Umbilical cord (tissue), 2 donors: ENCODE measurements around the gene MYZAP. TPM values are rescaled to one million over a fixed set of nuclear protein-coding genes. Genes with fewer than 3 reads are reported as not detected.
A peak's percentile ranks its signal among the peaks of the same experiment; 100 is the strongest.

Experiments
- DNase-seq: peaks from one replicate; pipeline ENCODE4 v3.0.0-alpha.2; 2015; ENCODE audit warnings: low spot score
- total RNA-seq: library from RNA; depleted of rRNA; stranded (reverse); fragments of >200 nt; gene quantifications from one replicate; pipeline ENCODE4 v1.2.3, GENCODE V29; 2014; ENCODE audit warnings: low replicate concordance; ENCODE audit not compliant: insufficient read depth

Gene MYZAP
- total RNA-seq, 1 donor from 2014 or later: not detected

DNA sequence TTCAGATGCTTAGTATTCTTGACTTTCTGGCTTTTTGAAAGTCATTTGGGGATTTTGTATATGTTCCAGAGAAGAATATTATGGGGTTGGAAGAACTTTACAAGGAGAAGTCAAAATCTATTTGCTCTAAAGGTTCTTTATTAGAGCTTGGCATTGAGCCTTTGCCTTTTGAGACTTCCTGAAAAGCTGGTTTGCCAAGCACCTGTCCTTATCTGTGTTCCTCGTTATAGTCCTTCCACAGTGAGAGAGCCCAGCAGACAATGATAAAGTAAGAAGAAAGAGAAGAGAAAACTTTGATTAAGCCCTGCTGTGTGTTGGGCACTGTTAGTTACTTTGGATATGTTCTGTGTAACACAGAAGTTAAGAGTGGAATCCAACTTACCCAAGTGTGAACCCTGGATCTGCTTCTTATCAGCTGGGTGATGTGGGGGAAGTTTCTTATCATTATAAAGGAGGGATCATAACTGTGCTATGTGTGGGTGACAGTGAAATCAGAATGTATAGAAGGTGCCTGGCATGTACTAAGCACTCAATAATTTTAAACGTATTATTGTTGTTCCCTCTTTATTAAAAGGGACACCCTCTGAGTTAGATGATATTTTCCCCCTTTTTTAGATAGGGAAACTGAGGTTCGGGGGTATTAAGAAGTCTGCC lies 70.5 kb downstream of the MYZAP start:
- peak; percentile 24 for DNase-seq

DNA sequence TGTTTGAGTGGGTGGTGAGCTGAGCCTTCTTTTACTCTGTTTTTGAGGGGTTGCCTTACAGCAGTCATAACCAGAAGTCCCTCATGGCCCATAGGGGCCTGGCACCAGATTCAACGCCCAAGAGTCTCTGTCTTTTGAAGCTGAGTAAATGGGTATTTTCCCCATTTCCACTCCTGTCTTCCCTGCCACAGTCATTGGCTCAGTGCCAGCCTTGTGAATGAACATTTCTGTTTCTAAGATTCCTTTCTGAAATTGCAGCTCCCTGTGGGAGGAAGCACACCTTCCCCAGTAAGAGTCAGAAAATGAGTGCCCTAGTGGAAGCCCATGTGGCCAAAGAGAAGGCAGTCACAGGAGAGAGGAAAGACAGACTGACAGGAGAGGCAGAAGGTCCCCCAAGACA lies 71.1 kb downstream of the MYZAP start:
- DNase-seq: peak; percentile 25

DNA sequence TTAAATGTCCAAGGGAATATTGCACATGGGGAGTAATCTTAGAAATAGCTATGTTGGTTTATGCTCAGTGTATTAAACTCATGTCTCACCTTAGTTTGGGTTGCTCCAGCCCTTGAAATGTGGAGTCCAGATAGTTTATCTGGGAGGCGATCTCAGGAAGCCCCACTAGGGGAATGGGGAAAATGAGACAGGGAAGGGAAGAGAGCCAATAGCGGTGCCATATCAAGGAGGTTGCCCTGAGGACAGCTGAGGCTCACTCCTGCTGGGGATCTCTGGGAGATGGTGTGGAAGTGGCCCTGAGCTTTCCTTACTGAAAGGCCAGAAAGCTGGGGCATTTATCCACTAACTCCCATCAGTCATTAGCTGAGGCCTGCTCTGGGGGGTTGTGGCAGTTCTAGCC lies 71.6 kb downstream of the MYZAP start:
- DNase-seq: no peak

DNA sequence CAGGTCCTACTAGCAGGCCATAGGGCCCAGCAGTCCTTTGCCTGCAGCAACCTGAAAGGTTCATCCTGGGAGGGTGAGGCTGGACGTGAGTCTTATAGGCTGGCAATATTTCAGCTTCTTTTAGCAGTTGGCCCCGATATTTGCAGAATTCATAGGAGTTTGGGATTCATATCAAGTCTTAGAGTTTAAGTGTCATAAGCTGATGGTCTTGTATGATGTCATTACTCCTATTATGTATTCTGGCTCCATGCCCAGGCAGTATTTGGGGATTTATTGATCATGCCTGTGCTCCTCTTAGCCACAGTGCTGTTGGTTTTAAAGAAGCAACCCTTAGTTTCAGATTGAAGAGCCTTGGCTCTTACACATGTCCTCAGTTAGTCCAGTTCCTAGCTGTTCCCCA lies 73.5 kb downstream of the MYZAP start:
- DNase-seq: no peak

DNA sequence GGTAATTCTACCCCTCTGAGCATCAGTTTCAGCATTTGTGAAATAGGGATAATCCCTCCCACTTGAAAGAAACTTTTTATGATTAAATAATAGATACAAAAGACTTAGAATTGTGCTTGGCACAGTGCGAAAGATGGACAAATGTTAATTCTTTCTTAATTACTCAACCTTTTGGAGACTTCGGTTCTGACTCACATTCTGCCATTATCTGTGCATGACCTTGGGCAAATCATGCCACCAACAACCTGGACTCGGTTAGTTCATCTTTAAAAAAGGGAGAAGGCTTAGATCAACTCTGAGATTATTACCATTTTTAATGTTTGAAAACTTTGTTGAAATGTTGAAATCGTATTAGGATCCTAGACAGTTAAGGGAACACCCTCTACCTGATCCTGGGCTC lies 74.2 kb downstream of the MYZAP start:
- no peak for DNase-seq

DNA sequence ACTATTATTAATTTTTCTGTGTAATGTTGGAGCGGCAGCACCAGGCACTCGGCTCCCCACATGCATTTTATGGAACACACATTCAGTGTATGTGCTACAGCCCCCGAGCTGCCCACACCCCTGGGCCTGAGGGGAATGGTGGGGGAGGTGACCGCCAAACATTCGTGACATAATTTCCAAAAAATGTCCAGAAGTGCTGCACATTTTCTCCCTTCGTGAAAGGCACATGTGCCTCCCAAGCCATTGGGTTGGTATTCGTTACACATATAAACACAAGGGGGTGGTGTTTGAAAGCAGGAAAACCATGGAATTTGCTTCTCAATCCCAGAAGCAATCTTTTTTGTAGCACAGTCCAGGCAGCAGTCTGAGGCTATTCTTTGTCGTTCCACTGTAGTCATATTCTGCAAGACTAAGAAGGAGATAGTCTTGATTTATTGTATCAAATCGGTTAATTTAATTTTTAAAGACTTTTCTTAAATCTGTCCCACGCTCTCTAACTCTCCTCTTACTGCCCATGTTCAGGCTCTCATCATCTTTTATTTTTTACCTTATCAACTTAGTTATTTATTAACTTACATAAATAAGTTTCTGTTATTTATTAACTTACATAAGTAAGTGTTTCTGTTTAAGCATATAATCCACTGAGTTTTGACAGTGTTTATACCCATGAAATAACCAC lies 75.6 kb downstream of the MYZAP start:
- DNase-seq: peak; percentile 83

DNA sequence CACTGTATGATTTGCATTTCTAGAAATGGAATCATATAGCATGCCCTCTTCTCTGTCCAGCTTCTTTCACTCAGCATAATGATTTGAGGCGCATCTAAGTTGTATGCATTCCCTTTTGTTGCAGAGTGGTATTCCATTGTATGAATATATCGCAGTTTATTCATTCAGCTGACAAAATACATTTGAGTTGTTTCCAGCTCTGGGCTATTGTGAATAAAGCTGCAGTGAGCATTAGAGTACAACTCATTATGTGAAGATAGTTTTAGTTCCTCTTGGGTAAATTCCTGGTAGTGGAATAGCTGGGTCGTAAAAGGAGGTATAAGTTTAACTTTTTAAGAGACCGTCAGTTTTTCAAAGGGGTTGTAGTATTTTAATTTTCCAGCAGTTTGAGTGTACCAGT lies 76.3 kb downstream of the MYZAP start:
- no peak for DNase-seq

DNA sequence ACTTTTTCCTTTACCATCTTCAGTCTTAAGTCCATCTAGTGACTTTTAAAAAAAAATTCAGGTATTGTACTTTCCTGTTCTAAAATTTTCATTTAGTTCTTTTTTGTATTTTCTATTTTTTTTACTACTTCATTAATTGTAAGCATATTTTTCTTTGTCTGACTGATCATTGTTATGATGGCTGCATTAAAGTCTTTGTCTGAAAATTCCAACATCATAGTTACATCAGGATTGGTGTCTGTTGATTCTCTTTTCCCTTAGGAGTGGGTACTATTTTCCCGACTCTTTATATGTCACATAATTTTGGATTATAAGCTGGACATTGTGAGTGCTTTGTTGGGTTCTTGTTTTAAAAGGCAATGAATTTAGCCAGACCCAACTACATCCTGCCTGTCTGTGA lies 79.9 kb downstream of the MYZAP start:
- DNase-seq: no peak

DNA sequence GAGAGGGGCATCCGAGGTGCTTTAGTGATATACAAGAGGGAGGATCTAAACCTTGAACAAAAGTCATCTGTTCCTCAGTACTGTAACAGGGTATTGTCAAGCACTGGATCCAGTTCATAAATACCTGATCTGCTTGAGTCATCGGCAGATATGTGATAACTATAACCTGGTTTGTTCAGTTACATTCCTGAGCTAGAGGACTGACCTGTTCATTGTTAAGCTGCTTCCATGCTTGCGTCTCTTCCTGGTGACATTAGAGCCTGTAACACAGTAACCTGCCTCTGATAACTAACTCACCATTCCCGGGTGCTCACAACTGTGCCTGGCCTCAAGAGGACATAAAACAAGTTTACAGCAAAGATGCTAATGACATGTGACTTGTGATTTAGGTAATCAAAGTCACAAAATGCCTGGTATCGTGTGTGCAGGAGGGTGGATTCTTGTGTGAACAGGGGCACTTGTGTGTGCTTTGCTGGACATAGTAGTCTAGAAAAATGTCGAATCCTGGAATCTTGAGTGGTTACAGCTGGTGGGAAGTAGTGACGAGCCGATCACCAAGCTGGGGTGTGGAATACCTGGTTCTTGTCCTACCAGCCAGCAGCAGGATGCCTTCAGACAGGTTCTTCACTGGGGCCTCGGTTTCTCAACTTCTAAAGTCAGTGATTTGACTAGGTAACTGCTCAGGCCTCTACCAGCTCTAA lies 83.9 kb downstream of the MYZAP start:
- peak; percentile 25 for DNase-seq

DNA sequence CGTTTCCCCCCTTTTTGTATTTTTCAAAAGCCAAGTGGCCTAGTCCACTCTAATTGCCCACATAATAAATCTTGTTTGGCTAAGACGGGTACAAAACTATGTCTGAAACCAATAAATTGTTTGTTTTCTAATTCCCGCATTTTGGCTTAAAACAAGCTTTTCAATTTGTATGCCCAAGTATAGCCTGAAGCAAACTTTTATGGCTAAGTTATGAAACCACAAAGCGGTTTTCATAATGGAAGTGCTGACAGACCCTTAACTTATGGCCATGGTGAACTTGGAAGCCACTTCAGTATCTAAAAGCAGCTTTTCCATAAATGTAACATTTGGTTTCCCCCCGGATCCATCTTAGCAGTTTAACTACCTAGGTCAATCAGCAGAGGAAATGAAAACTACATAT lies 84.9 kb downstream of the MYZAP start:
- no peak for DNase-seq

DNA sequence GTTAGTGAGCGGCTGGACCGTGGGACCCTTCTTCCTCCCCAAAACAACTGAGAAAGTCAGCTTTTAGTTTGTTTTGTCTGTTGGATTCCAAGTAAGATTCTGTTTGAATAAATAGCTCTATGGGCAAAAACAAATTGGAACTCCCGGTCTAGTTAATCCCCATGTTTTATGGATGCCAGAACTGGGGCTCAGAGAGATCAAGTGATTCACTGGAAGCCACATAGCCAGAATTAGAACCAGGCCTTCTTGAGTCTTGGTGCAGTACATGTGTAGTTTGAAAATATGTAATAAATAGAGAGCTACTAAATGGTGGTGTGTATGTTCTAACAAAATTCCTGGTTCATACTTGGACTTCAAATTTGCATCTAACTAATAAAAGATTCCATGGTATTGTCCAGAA lies 85.5 kb downstream of the MYZAP start:
- DNase-seq: peak; percentile 52

DNA sequence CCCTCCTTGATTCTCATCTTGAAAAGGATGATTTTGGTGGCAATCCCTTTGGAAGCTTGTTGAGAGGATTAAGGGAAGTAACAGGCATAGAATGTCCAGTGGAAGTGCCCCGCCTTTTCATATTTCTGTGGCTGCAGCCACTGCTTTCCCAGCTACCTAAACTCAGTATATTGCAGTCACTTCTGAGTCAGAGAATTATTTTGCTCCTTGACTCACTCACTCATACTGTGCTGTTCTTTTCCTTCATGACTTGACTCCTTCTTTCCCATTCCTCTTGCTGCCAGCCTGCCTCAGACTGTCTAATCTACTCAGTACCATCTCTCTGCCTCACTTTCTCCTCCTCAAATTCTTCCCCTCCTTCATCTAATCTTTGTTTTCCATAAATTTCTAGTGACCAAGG lies 88.3 kb downstream of the MYZAP start:
- DNase-seq: peak; percentile 39

DNA sequence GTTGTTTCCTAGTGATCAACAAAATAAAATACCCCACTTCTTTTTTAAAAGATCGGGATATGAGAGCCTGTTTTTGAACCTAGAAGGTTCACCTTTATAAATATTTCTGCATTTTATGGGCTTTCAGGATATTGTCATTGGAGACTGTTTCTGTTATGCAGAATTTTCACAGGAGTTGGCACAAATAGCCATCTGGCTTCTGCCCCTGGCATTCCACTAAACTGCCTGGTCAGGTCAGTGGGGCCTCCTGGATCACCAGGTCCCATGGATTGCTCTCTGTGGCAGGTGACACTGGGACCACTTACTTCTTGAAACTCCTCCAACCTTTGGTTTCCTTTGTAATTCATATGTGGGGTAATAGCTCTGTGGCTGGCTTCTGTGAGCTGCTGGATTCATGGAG lies 89.3 kb downstream of the MYZAP start:
- DNase-seq: no peak

DNA sequence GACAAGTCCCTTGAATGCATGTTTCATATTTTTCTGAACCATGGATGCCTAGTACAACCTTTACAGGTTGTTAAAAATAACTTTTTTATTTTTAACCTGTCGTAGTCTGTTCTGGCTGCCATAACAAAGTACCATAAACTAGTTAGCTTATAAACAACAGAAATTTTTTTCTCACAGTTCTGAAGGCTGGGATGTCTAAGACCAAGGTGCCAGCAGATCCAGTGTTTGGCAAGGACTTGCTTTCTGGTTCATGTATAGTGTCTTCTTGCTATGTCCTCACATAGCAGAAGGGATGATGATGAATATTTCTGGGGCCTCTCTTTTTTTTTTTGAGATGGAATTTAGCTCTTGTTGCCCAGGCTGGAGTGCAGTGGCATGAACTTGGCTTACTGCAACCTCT lies 91.8 kb downstream of the MYZAP start:
- DNase-seq: no peak

DNA sequence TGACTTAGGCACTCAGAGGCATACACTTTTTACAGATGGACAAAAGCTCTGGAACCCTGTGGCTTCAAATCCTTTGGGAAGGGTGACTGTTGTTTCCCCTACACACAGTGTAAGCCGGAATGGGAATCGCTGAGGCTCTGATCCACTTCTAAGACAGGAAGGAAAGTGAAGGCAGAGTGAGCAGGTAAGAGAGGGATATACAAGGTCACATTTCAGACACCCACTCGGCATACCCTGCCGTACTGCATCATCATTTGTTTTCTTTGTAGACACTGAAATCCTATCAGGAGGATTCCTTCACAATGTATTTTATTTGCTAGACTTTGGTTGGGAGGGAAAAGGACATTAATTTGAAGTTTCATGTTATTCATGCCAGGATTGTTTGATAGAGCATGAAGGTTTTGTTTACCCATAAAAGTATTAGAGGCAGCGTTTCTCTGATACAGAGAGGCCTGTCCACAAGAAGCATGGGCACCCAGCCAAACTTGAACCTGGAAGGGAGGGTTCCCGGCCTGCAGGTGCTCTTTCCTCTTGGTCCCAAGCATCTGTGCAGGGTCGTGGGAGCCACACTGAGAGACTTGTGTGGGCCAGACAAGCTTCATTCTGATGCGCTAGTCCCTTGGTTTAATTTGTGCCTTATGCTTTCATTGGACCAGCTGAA lies 92.9 kb downstream of the MYZAP start:
- no peak for DNase-seq

DNA sequence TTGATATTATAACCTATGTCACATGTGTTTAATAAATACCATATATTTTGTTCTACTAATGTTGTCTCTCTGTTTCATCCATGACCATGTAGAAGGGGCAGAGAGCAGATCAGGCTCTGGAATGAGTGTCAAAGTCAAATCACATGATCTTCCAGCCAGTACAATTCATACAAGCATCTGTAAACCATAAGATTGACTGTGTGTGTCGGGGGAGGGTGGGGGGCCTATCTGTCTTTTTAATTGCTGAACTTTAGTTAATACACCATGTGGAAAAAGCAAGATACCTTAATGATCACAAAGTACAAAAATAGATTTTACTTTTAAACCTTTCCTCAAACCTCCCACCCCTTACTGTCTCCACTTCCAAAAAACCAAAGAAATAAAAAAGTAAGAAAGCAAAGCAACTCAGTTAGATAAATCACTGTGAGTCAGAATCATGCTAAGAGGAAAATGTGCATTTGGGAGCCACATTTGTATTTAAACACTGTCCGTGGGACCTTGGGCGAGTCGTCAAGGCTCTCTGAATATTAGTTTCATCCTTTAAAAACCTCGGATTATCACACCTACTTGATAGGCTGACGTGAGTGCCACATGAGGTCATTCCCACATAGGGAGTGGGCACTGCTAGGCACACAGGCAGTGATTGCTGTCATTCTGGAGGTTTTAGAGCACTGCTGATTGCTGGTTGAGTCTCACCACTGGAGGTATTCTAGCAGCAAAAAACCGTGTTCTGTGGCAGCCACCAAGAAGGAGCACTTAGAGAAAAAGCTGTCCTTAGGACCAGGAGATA lies 93.8 kb downstream of the MYZAP start:
- no peak for DNase-seq

DNA sequence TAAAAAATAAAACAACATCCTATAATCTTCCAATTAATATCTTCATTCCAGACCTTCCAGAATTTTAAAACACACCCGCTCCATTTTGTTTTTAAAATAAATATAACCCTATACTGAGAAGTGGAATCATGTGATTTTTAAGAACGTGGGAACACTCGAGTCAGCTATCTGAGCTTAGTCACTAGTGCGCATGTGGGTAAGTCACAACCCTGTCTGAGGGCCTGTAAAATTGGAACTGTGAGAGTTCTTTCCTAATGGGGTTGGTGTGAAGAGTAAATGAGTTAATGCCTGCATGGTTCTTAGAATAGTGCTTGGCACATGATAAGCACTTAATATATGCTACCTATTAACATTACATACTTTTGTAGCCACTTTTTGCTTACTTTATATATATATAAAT lies 95.0 kb downstream of the MYZAP start:
- DNase-seq: no peak

DNA sequence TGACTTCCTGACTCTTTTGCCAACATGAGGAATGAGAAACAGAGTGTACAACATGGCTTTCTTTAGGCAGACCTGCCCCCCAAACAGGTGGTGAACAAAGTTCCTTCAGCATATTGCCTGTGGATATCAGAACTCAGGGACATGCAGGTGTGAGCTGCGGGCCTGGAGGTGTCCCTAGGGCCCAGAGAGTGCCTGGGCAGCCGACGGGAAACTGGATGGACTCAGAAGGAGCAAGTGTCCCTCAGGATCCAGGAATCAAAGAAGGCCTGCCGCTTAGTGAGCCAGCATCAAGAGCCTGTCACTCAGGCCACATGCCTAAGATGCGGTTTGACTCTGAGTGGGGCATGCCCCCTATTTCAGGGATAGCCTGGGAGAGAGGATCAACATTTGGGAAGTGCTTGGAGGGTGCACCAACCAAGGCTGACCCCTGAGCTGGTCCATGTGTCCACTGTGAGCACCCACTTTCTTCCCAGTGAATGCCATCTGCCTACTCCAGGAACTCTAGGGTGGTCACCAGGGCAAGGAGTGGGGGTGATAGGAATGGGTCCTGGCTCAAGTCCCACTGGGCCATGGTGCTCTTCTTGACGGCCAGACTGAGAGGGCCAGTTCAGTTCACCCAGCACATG lies 98.8 kb downstream of the MYZAP start:
- no peak for DNase-seq

DNA sequence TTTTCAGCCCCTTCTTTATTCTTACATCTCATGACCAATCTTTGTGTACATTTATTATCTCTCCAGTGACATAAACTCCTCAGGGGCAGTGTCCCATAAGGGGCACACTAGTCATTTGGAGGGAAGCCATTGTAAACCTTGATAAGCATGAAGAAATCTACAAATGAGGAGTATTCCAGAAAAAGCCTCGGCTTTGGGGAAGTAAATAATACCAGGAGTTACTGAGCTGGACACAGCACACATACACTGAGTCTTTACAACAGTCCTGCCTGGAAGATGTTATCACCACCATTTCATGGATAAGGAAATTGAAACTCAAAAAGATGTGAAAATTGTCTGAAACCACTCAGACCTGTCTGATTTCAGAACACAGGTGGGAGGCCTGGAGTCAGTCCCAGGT lies 99.4 kb downstream of the MYZAP start:
- peak; percentile 42 for DNase-seq

DNA sequence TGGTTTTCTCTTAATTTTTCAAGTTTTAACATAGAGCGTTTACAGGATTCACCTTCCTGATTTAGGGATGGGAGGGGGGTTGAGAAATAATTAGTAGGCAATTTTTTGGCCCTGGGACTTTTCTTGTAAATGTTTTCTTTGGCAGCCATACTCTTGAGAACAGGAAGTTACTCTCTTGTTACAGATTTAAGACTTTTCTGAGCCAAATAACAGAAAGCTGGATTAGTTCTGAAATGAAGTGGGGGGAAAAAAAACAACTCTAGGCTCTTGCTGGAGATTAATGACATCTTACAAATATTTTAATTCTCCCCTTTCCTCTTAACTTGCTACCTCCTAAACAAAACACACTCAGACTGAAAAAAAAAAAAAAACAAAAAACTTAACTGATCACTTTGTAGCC lies 101.0 kb downstream of the MYZAP start:
- DNase-seq: peak; percentile 34

DNA sequence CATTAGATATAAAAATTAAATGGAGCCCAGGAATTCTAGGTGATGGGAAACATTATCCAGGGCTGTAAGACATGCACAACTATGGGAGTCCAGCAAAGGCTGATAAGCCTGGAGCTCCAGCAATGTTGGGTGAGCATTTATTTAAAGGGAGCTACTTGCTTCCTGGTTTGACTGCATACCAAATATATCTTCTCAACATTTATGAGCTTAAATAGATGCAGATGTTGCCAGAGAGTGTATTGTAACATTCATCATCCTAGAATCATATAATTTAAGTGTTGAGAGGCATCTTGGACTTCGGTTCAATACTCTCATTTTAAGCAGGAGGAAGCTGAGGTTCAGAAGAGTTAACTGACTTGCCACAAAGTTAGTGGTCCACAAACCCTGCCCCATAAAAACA lies 102.6 kb downstream of the MYZAP start:
- peak; percentile 44 for DNase-seq
